ENCODE results near the gene SC5D. TPM values are rescaled to one million over a fixed set of nuclear protein-coding genes. Genes with fewer than 3 reads are reported as not detected.

Gene SC5D
- total RNA-seq, 4 donors from 2014 or later = 12.9 to 31.5 (median 20.3) TPM

GRCh38 chr11:121340032-121340580, 47.5 kb downstream of the SC5D start:
- intact Hi-C loops (cut with DNase I; ENCODE audit: low total_unique reads) = no loop called here
- Histone ChIP-seq H3K9me3 (no peaks in the 10 kb centered on the region), H3K4me3 (no peak overlapping the region), H3K27me3 (no peaks in the 10 kb centered on the region), H3K27ac (no peak overlapping the region), H3K4me1 (peaks cover 0 to 13% (median 3%) of the 10 kb centered on the region in 4 donors), H3K36me3 (no peaks in the 10 kb centered on the region)
- no peak for TF ChIP-seq EP300 (IDR thresholded peaks at IDR 0.05; ENCODE audit: low read depth)
- no peak for TF ChIP-seq POLR2AphosphoS5 (IDR thresholded peaks at IDR 0.05)
- TF ChIP-seq CTCF (IDR thresholded peaks at IDR 0.05) = no peak
- in situ Hi-C loops (cut with MboI; ENCODE audit: low pct_ligation_motif_present in 1 of 4, low pct_unique_long_range_greater_than_20kb in 1 of 4, low sequenced_read_pairs in 3 of 4) = no loop called here
- DNase-seq = no peak
- WGBS, 2 donors (ENCODE audit: low coverage in 1 of 2) = 70 to 90% methylated on average over 2 to 4 of the region's 4 CpGs

GRCh38 chr11:121341609-121342008, 49.0 kb downstream of the SC5D start:
- Histone ChIP-seq H3K27ac (peak overlapping the region in 1 of 4 donors; percentile 27), H3K4me3 (no peak overlapping the region), H3K9me3 (no peaks in the 10 kb centered on the region), H3K36me3 (no peaks in the 10 kb centered on the region), H3K4me1 (peaks cover 0 to 13% (median 3%) of the 10 kb centered on the region in 4 donors), H3K27me3 (no peaks in the 10 kb centered on the region)
- in situ Hi-C loops (cut with MboI; ENCODE audit: low pct_ligation_motif_present in 1 of 4, low pct_unique_long_range_greater_than_20kb in 1 of 4, low sequenced_read_pairs in 3 of 4) (no loop called here), intact Hi-C loops (cut with DNase I; ENCODE audit: low total_unique reads) (no loop called here)
- peak; percentile 33 for DNase-seq
- TF ChIP-seq EP300 (IDR thresholded peaks at IDR 0.05; ENCODE audit: low read depth) (no peak), CTCF (IDR thresholded peaks at IDR 0.05) (no peak), POLR2A (IDR thresholded peaks at IDR 0.05) (no peak), POLR2AphosphoS5 (IDR thresholded peaks at IDR 0.05) (no peak)
- WGBS, 2 donors (ENCODE audit: low coverage in 1 of 2) = 52 to 81% methylated on average over 3 to 4 of the region's 4 CpGs

GRCh38 chr11:121344824-121345223, 52.3 kb downstream of the SC5D start:
- H3K4me3 ChIP-seq = no peak overlapping the region
- H3K36me3 ChIP-seq = no peaks in the 10 kb centered on the region
- no peaks in the 10 kb centered on the region for H3K27me3 ChIP-seq
- intact Hi-C loops (cut with DNase I; ENCODE audit: low total_unique reads) = no loop called here
- in situ Hi-C loops (cut with MboI; ENCODE audit: low pct_ligation_motif_present in 1 of 4, low pct_unique_long_range_greater_than_20kb in 1 of 4, low sequenced_read_pairs in 3 of 4) = no loop called here
- no peaks in the 10 kb centered on the region for H3K9me3 ChIP-seq
- H3K4me1 ChIP-seq = peaks cover 0 to 20% (median 3%) of the 10 kb centered on the region in 4 donors
- TF ChIP-seq POLR2AphosphoS5 (IDR thresholded peaks at IDR 0.05) (no peak), POLR2A (IDR thresholded peaks at IDR 0.05) (no peak), EP300 (IDR thresholded peaks at IDR 0.05; ENCODE audit: low read depth) (no peak), CTCF (IDR thresholded peaks at IDR 0.05) (no peak)
- no peak overlapping the region for H3K27ac ChIP-seq
- DNase-seq = no peak

GRCh38 chr11:121347094-121347493, 54.5 kb downstream of the SC5D start:
- H3K27ac ChIP-seq = no peak overlapping the region
- intact Hi-C loops (cut with DNase I; ENCODE audit: low total_unique reads) = no loop called here
- TF ChIP-seq POLR2A (IDR thresholded peaks at IDR 0.05) (no peak), EP300 (IDR thresholded peaks at IDR 0.05; ENCODE audit: low read depth) (no peak), POLR2AphosphoS5 (IDR thresholded peaks at IDR 0.05) (no peak), CTCF (IDR thresholded peaks at IDR 0.05) (no peak)
- DNase-seq = no peak
- 75 to 88% methylated on average over 2 of the region's 2 CpGs for WGBS, 2 donors (ENCODE audit: low coverage in 1 of 2)
- H3K9me3 ChIP-seq = no peaks in the 10 kb centered on the region
- H3K4me1 ChIP-seq = peaks cover 0 to 9% (median under 1%) of the 10 kb centered on the region in 4 donors
- no peak overlapping the region for H3K4me3 ChIP-seq
- in situ Hi-C loops (cut with MboI; ENCODE audit: low pct_ligation_motif_present in 1 of 4, low pct_unique_long_range_greater_than_20kb in 1 of 4, low sequenced_read_pairs in 3 of 4) = no loop called here
- H3K27me3 ChIP-seq = no peaks in the 10 kb centered on the region
- no peaks in the 10 kb centered on the region for H3K36me3 ChIP-seq

Data from transverse colon (tissue), 4 donors.